Globus pallidus (tissue), 1 donor: ENCODE measurements around the gene AP4S1.

Experiments
- DNase-seq: peaks from one replicate; pipeline ENCODE4 v3.0.0-alpha.2; 2015; ENCODE audit warnings: low spot score

Gene AP4S1

GRCh38 chr14:31137214-31137889, 111.9 kb downstream of the AP4S1 start:
- no peak for DNase-seq

- DNase-seq: no peak
Measured at GRCh38 chr14:31138301-31138700, 112.9 kb downstream of the AP4S1 start.

GRCh38 chr14:31139301-31139847, 113.9 kb downstream of the AP4S1 start:
- DNase-seq: no peak

- DNase-seq: no peak
Measured at GRCh38 chr14:31142455-31143087, 117.1 kb downstream of the AP4S1 start.
